Activated T-cell treated with anti-CD3 and anti-CD28 coated beads for 1 hour (primary cell): ENCODE measurements around the gene LDHAL6B.

Experiments used
- DNase-seq: peaks from one replicate; pipeline ENCODE4 v3.0.0-alpha.2; 2020; ENCODE audit warnings: low read depth

LDHAL6B gene

DNA sequence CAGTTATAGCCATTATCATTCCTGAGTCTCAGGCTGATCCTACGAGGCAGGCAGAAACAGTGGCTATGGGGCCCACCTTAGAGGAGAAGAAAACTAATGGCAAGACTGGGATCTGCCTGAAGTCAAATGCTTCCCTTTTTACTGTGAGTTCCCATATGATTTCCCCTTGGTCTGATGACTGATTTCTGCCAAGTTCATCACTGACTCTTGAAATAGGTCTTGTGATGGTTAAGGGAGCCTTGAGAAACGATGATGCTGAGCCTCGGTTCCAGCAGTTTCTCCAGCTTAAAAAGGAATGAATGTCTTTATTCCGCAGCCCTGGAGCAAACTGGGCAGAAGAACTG is 29.4 kb upstream of the LDHAL6B start:
- DNase-seq, result no peak

DNA sequence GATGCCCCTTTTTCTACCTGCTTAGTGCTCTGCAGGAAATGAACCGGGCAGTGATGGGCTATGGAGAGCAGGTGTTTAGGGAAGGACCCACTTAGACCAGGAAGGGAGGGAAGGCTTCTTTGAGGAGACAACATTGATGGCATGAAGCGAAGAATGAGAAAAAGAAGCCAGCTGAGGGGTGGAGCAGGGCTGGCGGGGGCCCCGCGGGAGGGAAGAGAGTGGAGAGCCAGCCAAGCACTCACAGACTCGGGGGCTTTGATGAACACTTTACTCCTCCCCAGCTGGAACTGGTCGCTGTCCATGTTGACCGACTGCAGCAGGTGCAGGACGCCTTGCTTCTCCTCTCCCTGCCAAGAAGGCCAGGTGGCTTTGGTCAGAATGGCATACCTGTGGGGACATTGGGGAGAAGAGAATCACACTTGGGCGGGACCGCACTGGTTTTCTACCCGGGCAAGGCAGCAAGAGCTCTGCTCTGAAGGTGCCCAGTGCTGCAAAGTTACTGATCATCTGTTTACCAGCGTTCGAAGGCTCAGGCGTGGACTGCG is 28.4 kb upstream of the LDHAL6B start:
- no peak for DNase-seq

DNA sequence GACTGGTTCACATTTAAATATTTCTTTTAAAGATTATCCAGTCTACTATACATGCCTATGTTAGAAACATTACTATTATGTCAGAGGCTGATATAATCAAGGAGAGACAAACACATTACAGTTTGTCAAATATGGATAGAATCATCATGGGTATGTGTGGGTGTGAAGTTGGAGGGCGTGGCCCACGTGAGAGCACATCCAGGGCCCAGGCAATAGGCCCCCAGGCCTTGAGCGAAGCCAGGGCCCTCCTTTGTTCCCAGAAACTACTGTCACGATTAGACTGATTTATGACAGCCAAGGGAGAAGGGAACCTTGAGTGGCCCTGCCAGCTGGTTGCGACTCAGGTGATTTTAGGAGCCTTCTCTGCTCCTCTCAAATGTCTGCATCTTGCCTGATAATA is 26.9 kb upstream of the LDHAL6B start:
- DNase-seq, result no peak

DNA sequence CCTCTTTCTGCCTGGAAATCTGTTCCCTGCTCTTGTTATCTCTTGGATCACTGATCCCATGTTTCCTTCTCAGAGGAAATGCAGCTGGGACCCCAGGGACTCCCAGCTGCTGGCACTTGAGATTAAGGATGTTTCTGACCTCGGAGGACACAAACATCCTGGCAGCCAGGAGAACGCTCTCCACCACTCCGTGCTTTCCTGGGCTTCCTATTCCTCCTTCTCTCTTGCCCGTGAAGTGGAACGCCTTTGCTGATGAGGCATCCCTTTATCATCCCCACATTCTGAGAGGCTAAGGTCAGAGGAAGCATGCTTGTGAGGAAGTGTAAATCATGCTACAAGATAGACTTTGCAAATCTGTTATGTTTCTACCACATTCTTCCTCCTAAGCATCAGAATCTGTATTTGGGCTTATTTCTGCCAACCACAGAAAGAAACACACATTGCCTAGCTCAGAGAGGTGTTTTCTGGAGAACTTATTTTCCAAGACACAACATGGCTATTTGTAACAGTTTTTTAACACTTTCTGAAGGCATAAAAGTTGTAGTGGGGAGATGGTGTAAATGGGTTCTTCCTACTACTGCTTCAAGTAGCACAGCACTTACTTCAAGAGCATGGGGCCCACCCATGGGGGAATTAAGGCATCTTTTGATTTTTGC is 25.6 kb upstream of the LDHAL6B start:
- no peak for DNase-seq

DNA sequence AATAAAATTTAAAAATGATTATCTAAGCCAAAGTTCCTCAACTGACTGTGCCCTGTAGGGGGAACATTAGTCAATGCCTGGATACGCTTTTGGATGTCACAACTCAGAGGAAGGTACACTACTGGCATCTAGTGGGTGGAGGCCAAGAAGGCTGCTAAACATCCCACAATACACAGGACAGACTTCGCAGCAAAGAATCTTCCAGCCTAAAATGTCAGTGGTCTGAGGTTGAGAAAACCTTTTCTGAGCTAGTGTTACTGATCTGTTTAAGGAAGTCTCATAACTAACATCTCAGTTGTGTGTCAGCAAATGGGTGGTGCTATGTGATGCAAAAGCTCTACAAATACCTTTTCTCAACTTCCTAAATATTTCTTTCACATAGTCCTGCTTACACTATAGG is 20.9 kb upstream of the LDHAL6B start:
- no peak for DNase-seq

DNA sequence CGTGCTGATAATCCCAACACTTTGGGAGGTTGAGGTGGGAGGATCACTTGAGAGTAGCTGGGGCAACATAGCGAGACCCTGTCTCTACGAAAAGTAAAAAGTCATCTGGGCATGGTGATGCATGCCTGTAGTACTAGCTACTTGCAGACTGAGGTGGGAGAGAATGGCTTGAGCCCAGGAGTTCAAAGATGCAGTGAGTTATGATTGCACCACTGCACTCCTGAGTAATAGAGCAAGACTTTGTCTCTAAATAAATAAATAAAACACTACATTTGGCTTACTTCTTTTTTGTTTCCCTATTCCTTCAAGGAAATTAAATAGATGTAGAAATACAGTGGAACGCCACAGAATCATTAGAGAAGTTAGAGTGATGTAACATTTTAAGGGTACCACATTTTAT is 20.1 kb upstream of the LDHAL6B start:
- no peak for DNase-seq

DNA sequence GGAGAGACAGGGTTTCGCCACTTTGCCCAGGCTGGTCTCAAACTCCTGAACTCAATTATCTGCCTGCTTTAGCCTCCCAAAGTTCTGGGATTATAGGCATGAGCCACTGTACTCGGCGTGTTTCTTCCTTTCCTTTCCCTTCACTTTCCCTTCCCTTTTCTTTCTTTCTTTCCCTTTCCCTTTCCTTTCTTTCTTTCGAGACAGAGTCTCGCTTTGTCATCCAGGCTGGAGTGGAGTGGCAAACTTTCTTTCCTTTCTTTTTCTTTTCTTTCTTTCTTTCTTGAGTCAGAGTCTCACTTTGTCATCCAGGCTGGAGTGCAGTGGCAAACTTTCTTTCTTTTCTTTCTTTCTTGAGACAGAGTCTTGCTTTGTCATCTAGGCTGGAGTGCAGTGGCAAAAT is 17.4 kb upstream of the LDHAL6B start:
- no peak for DNase-seq

DNA sequence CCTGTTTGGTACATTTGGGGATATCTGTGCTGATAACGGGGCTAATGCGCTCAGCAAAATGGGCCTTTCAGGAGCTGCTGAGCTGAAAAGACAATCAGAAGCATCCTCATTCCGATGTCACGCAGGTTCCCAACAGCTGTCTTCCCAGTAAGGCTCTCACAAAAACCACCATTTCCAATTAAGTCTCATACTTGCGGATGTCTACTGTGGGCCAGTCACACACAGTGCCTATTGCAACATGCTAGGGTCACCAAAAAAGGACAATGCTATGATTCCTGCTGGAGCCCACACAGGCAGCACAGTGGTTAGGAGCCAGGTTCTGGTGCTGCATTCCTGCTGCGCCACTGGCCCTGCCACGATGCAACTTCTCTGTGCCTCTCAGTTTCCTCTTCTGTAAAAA is 16.4 kb upstream of the LDHAL6B start:
- DNase-seq, result no peak

DNA sequence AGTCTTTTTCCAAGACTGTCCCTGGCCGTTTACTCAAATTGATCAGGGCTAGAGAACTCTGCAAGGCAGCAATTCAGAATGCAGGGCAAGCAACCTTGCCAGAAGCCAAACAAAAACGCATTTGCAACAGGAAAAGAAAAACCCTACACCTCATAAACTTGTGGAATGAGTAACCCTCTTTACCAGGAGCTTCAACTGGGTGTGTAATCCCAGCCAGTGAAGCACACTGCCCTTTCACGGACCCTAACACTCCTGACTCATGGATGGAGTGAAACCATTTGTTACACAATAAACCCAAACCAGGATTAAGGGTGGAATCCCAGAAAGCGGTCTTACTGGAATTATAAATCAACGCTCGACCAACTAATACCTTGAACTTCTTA is 14.8 kb upstream of the LDHAL6B start:
- no peak for DNase-seq

DNA sequence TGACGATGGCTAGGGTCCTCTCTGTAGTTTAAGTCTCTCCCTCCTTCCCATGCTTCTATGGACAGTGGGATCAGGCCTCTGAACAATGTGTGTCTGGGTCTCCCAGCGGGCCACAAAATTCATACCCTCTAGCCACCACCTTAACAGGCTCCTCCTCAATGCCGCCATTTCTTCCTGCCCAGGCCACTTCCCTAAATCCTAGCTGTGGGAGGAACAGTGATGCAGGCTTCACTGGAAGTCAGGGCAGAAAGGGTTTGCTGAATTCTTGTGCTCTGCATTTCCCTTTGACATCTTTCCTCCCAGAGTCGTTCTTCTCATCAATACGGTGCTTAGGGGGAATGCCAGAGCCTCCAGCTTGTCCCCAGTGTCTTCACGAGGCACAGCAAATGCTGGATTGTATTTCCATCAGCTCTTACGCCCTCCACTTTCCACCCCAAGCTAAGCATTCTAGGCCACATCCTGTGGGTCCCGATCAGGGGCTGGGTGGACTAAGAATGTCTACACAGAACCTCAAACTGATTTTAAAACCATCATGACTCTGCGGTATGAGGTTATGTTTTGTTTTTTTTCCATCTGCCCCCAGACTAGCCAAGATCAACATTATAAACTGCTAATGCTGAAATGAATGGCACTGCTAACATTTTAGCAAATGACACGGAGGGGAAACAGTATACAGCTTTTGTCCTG is 11.9 kb upstream of the LDHAL6B start:
- DNase-seq, result no peak

DNA sequence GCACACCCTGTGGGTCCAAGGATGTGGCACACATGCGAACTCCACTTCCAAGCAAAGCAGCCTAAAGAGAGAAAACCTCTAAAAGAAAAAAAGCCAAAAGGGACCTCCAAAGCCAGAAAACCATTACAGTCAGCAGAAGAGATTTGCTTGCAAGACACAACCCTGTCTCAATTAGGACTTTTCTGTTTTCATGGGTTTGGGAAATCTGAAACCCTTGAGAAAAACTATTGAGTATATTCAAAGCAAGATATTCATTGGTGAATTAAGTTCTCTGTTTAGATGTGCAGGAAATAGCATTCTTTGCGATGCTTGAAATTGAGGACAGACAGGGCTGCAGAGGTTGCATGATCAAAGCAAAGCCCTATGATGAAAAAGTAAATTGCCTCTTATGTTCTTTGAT is 10.2 kb upstream of the LDHAL6B start:
- no peak for DNase-seq

DNA sequence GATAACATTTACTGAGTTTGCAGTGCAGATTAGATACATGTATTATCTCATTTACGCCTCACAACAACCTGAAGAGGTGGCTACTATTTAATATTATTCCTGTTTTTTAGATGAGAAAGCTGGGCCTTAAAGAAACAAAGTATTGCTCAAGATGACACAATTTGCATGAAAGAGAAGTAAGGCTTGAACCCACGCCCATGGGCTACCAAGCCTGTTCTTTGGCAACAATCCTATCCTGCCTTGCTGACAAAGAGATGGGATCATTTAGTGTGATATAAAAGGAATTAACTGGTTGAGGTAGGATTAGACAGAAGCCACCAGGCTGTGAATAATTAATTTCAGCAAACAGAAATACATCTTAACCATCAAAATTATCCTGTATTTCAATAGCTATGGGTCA is 9.2 kb upstream of the LDHAL6B start:
- DNase-seq, result no peak

DNA sequence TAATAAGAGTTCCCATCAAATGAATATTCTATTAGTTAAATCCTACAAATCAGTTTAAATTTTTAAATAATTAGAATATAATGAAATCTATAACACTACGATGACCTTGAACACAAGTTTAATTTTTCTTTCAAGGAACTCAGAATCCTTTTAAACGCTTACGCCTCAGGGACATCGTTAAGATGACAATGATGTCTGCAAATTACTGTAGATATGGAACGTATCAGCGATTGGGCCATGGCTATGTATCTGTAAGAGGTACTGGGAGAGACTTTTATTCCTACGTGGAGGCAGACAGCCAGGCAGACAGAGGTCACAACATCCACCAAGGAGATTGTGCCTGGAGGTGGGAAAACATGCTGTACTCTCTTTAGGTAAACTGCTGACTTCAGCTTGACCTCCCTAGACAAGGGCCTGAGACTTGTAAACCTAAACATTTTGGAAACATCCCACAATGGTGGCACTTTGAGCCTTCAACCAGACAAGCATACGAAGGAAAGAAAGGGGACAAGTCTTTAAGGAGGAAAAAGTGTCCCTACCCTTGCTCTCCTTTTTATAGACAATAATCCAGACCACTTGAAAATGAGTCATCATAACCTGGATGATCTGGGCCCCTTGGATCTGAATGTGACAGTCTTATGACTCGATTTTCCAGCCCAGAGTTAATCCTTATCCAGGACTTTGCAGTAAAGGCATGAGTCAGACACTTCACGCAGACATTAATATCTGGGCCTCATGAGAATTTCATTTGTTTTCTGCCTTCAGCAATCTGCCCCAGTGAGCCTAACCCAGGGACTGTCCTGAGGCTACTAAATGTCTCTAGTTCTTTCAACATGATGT is 6.8 kb upstream of the LDHAL6B start:
- no peak for DNase-seq

DNA sequence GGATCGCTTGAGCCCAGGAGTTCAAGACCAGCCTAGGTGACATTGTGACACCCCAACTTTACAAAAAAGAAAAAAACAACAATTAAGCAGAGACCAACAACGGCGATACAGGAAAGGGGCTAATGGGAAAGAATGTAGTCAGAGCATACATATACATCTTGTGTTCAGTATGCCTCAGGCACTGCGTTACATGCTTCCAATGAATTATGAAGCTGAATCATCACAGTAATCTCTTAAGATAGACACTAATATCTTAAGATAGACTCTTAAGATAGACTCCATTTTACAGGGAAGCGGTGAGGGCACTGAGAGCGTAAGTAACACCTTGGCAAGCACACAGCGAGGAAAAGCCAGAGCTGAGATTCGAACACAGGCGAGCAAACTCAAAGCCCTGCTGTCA is 6.1 kb upstream of the LDHAL6B start:
- no peak for DNase-seq

DNA sequence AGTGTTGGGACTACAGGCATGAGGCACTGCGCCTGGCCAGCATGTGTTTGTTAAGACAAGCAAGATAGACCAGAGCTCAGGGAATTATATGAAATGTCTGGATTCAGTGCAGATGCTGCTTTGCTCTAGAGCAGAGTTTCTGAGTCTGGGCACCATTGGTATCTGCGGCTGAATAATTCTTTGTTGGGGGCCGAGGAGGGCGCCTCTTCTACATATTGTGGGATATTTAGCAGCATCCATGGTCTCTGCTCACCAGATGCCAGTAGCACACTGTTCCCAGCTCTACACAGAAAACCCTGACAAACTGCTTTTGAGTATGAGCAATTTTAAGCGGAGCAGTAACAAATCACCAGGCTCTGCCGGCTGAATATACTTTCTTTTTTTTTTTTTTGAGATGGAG is 3.6 kb upstream of the LDHAL6B start:
- no peak for DNase-seq

DNA sequence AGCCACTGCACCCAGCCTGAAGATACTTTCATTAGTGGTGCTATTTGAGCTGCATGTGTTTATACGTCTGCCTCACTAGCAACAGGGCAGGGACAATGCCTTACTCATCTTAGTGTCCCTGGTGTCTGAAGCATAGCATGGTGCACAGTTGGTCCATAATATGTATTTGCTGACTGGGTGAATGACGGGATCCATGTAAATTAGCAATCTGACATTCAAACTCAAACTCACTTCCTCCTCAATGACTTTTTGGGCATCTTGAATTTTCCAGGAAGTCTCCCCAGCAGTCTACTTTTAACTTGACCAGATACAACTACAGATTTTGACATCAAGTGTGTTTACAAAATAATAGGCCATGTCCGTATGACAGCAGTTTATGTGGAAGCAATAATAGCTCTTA is 3.0 kb upstream of the LDHAL6B start:
- DNase-seq, result no peak

DNA sequence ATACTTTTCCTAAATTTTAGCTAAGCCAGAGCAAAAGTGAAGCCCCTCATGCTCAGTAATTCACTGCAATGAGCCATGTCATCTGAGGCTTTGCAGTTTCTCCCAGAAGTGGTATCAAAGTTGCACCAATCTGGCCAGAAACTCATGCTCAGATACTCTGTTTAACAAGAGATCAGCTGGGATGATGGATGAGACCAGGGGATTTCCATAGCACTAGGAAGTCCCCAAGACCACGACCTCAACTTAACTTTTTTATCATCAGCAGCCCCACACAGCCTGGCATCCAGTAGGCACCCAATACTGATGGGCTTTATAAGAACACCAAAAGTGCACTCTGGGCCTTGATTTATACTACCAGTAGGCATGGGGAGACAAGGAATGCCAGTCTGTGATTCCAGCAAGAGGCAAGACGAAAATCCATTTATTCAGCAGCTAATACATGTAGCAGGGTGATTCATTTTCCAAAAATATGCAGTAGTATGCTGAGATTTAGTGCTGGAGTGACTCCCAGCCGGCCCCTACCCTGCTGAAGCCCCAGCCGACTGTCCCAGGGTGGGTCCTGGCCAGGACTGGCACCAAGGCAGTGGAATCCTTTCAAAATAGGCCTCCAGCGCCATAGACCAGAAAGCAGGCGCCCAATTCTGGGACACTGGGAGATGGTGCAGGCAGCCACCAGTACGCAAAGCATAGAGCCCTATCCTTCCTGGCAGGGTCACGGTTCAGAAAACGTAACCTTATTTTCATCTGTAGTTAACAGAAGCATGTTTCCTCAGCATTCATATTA is 612 bp upstream of the LDHAL6B start:
- DNase-seq, result no peak

DNA sequence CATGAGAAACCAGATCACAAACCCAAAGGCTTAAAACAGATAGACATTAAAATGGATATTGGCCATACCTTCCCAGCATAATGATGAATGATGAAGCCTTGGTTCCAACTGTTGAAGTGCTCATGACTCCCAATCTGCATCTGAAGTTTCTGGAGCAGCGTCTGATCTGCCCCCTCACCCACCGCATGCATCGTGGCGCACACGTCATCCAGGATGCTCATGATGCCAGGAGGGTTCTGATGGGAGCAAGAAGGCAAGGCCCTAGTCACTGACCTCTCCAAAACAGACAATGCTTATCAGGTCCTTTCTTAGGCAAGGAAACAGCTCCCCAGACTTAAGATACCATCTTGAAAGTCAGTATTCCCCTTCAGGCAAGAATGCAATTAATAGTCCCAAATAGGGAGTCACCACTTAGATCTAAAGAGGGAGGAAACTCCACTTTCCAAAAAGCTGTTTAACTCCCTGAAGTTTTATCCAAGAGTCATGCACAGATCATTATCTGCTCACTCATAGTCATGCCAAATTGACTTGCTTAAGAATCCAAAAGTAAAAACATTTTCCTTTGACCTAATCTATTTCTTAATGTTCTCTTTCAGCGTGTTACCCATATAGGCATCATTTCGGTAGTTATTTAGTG is 2.1 kb downstream of the LDHAL6B start:
- DNase-seq, result no peak

DNA sequence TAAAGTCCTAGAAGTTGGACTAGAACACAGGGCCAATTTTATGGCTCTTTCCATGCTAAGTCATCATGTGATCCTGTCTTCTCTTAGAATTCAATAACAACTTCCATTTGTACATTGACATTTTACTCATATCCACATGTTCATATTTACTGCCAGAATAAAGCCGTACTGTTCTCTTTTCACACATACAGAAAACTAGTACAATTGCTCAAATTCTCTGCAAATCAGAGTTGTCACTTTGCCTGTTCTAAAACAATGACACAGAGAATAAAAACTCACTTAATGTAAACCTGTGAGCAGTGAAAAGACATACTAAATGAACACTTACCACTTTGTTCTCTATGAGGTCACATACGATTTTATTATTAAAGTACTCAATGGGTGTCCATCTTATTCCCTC is 3.5 kb downstream of the LDHAL6B start:
- DNase-seq, result no peak

DNA sequence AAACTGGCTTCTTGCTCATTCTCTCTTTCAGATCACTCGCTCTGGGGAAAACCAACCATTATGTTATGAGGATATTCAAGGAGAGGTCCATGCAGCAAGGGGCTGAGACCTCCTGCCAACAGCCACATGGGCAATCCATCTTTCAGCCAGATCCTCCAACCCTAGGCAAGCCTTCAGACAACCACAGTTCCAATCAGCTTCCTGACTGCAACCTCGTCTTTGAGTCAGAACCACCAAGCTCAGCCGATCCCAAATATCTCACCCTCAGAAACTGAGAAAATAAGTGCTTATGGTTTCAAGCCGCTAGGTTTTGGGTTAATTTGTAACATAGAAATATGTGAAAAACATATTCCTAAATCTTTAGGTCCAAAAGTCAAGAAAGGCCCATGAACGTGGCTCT is 10.3 kb downstream of the LDHAL6B start:
- DNase-seq, result no peak

DNA sequence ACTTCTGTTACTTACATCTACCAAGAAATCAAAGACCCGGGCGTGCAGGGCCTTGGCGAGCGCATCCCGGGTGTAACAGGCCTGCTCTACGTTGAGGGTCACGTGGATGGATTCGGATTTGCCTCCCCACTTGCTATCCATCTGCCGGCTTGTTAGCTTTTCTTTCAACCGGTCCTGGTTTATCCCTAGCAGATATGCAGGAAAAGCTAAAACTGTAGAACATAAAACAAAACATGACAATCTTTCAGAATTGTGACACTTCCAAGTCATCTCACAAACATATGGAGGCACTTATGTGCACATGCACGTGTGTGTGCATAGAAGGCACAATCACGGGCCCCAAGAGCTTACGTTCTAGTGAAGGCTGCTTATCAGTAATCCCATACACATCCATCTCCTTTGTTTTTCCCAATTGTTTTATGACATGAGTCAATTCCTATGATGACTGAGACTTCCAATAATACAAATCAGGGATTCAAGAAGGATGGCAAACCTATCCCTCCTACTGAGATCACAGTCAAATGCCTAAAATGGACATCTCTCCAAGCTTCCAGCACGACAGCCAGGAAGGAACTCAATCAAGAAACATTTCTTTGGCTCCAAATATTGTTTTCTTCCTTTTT is 11.3 kb downstream of the LDHAL6B start:
- DNase-seq, result no peak
